Inferior parietal cortex (tissue), 1 donor: ENCODE measurements around the gene TBC1D16.

ENCODE experiments used
- DNase-seq: peaks from one replicate; pipeline ENCODE4 v3.0.0-alpha.2; 2016; ENCODE audit errors: extremely low spot score

The TBC1D16 gene

DNA sequence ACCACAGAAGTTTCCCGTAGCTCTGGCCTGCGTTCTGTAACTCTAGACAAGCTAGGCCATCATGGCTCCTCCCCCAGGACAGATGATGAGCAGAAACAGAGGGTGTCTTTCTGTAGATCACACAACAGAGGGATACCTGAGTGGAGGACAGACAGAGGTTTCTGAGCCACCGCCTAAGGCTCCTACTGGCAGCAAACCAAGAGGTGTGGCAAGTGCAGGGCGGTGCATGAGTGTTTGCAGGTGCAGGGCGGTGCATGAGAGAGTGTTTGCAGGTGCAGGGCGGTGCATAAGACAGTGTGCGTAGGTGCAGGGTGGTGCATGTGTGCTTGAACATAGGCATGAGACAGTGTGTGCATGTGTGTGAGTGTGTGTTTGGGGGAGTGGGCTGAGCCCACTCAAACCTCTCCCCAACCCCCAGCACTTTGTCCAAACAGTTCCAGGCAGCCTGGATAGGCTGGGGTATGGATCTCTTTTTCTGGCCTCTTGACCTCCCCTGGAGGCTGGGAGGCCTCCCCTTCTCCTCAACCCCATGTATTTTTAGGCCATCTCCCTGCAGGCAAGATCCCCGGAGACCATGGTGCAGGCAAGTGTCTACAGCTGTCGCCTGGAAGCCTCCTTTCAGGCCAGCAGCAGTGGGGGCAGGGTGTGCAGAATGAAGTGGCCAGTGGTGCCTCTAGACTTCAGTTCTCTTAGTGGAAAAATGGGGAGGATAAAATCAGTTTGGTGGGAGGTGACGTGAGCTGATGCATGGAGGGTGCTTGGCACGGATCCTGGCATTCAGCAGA, 143.0 kb downstream of the TBC1D16 start:
- no peak for DNase-seq

DNA sequence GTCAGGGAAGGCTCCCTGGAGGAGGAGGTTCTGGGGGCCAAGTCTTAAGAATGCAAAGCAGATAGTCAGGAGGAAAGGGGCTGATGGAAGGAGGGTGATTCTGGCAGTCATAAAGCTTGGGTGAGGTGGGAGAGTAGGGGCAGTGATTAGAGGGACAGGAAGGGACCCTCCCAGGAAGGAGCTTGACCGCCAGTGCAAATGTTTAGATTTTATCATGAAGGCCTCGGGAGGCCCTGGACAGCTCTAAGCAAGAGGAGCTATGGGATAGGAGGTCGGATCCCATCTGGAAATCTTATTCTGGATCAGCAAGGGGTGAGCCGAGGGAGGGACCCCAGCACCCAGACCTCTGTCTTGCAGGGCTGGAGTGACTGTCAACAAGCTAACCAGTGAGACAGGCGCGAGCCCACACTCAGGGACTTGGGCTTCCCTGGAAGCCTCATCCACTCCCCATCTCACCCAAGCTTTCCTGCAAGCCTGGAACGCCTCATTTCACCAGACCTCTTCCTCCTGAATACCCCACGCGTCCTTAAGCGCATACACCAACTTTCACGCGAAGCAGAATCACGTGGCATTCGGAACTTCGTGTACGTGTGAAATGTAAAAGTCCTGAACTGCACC, 144.4 kb downstream of the TBC1D16 start:
- DNase-seq, result no peak

DNA sequence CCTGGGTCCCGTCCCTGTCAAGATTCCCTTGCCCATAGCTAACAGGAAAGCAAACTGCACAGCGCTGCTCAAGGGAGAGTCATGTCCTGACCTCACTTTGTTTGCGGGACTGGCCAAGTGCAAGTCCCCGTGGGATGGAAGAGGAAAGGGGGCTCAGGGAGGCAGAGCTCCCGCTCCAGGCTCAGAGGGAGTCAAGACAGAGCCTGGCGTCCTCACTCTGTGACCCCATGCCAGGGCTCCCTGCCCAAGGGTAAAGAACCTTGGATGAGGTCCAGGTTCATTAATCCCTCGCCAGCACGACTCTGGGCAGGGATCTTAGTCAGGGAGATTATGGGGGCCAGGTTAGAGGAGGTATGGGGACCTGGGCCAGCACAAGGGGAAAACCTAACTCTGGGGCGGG, 145.0 kb downstream of the TBC1D16 start:
- DNase-seq, result no peak

DNA sequence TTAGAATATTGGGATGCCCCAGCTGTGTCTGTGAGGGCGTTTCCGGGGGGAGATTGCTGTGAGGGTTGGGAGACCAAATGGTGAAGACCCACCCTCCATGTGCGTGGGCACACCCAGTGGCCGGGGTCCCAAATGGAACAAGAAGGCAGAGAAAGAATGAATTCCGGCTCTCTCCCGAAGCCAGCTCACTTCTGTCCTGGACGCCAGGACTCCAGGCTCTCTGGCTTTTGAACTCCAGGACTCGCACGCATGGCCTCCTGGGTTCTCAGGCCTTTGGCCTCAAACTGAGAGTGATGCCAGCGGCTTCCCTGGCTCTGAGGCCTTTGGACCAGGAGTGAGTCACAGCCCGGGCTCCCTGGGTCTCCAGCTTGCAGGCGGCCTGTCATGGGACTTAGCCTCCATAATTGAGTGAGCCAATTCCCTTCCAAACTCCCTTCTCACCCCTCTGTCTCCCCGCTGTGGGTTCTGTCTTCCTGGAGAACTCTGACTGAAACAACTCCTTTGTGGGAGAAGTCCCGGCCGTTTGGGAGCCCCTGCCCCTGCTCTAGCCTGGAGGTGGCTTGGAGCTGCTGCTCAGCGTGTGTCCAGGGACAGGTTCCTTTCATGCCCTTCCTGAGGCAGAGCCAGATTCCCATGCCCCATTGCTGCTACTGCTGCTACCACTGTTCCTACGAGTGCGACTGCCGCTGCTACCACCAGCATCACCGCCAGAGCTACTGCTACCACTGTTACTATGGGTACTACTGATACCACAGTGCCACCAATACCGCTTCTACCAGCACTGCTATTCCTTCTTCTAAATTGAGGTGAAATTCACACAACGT, 146.6 kb downstream of the TBC1D16 start:
- no peak for DNase-seq

DNA sequence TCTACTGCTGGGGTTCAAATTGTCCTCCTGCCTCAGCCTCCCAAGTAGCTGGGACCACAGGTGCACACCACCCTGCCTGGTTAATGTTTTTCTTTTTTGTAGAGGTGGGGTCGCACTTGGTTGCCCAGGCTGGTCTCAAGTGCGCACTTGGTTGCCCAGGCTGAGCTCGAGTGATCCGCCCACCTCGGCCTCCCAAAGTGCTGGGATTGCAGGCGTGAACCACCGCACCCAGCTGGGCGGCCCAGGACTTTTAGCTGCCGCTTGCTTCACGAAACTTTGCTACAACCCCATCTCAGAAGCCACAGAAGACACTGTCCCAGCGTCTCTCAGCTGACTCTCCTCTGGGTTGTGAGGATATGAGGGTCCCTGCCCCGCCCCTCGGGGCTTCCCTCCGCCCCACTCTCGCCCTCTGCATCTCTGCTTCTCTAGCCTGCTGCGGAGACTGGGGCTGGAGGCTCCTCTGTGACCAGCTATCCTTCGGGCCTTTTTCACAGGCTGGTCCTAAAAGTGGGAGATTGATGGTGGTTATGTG, 147.6 kb downstream of the TBC1D16 start:
- DNase-seq, result no peak

DNA sequence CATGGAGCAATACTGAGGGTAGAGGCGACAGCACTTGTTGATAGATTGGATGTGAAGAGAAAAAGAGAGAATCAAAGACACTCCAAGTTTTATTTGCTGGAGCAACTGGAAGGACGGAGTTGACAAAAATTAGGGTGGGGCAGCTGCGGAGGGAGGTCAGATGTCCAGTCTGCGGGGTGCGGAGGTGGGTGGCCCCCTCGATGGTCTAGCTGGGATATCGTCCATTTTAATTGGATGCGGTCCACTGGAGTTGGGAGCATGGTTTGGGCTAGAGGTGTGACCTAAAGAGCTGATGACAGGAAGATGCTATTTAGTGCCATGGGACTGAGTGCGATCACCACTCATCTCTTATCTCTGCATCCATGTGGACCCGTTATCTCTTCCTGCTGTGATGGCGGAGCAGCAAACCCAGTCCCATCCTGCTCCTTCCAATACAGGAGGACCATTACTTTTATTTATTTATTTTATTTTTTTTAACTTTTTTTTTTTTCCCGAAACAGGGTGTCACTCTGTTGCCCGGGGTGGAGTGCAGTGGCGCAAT, 148.2 kb downstream of the TBC1D16 start:
- DNase-seq, result no peak

DNA sequence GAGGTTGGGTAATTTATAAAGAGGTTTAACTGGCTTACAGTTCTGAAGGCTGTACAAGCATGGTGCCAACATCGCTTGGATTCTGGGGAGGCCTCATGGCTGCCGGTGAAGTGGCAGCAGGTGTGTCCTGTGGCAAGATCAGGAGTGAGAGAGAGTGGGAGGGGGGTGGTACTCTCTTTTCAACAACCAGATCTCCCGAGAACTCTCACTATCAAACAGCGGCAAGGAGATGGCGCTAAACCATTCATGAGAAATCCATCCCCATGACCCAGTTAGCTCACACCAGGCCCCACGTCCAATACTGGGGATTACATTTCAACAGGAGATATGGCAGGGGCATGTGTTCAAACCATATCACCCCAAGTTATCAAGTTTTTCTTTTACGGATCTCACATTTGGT, 152.5 kb downstream of the TBC1D16 start:
- no peak for DNase-seq
